SK-N-SH (cell line): ENCODE results near the gene STRADB. TPM values are rescaled to one million over a fixed set of nuclear protein-coding genes. Genes with fewer than 3 reads are reported as not detected.
A peak's percentile ranks its signal among the peaks of the same experiment; 100 is the strongest.

Source experiments
- CTCF ChIA-PET: fragments of 300-600, 350-600 bp; formaldehyde crosslinking; extraction: SDS; loops from one replicate; lab custom pipeline; 2021; lab: Yijun Ruan, JAX
- POLR2A ChIA-PET: fragments of 350-600 bp; sonication (Branson Sonifier 250); formaldehyde crosslinking; extraction: SDS; loops from one replicate; lab custom pipeline; 2020; ENCODE audit warnings: antibody characterized with exemption, inconsistent platforms; lab: Yijun Ruan, JAX
- DNase-seq: peaks from one replicate; pipeline ENCODE4 v3.0.0; 2012
- H2AFZ ChIP-seq: fragments of 200-600 bp; sonication (generic); 2 replicates; pipeline ENCODE4 v1.8.1; 2016; ENCODE audit warnings: antibody characterized with exemption, mild to moderate bottlenecking, low read depth
- H3F3A ChIP-seq: fragments of 200-600 bp; sonication (generic); replicated peaks from 2 replicates; pipeline ENCODE3; 2016; ENCODE audit warnings: antibody characterized with exemption, mild to moderate bottlenecking; ENCODE audit not compliant: insufficient read depth
- H3K27ac ChIP-seq, 2 experiments: fragments of 200-500 bp in 1 of 2; fragments of 200-600 bp in 1 of 2; sonication (Bioruptor generic) in 1 of 2; sonication (generic), shearing (Covaris generic) in 1 of 2; 2 replicates each; pipeline versions ENCODE4 v1.5.1 to v1.6.1; 2014 to 2016; ENCODE audit warnings: low read depth in 2 of 2, inconsistent platforms in 1 of 2, low read length in 1 of 2, mild to moderate bottlenecking in 1 of 2, mixed read lengths in 1 of 2
- H3K27me3 ChIP-seq: fragments of 200-600 bp; sonication (generic), shearing (Covaris generic); 2 replicates; pipeline ENCODE4 v1.6.1; 2016; ENCODE audit warnings: mixed run types; ENCODE audit not compliant: insufficient read depth
- H3K36me3 ChIP-seq, 2 experiments: fragments of 200-500 bp in 1 of 2; fragments of 200-600 bp in 1 of 2; sonication (Bioruptor generic) in 1 of 2; sonication (generic) in 1 of 2; replicated peaks in 1 of 2; 2 replicates each; pipeline versions ENCODE3 to v1.5.1; 2014 to 2016; ENCODE audit warnings: low read length in 1 of 2, mild to moderate bottlenecking in 1 of 2; ENCODE audit not compliant: insufficient read depth in 2 of 2, control insufficient read depth in 1 of 2
- H3K4me1 ChIP-seq, 2 experiments: fragments of 200-500 bp in 1 of 2; fragments of 200-600 bp in 1 of 2; sonication (Bioruptor generic) in 1 of 2; sonication (generic), shearing (Covaris generic) in 1 of 2; 2 replicates each; pipeline versions ENCODE4 v1.5.1 to v1.6.1; 2014 to 2016; ENCODE audit warnings: low read depth in 1 of 2, low read length in 1 of 2, mixed run types in 1 of 2; ENCODE audit not compliant: insufficient read depth in 2 of 2, control insufficient read depth in 1 of 2
- H3K4me2 ChIP-seq: fragments of 200-600 bp; sonication (generic), shearing (Covaris generic); 2 replicates; pipeline ENCODE4 v1.6.1; 2017; ENCODE audit warnings: mixed run types
- H3K4me3 ChIP-seq, 2 experiments: fragments of 200-500 bp in 1 of 2; fragments of 200-600 bp in 1 of 2; sonication (Bioruptor generic) in 1 of 2; sonication (generic), shearing (Covaris generic) in 1 of 2; 2 replicates each; pipeline versions ENCODE4 v1.5.1 to v1.8.1; 2014 to 2016; ENCODE audit warnings: low read depth in 2 of 2, inconsistent platforms in 1 of 2, low read length in 1 of 2, mild to moderate bottlenecking in 1 of 2, mixed read lengths in 1 of 2, moderate library complexity in 1 of 2
- H3K79me2 ChIP-seq: fragments of 200-600 bp; sonication (generic); 2 replicates; pipeline ENCODE4 v1.8.1; 2017; ENCODE audit warnings: mild to moderate bottlenecking; ENCODE audit not compliant: insufficient read depth
- H3K9ac ChIP-seq: fragments of 200-600 bp; sonication (generic); 2 replicates; pipeline ENCODE4 v1.6.1; 2017; ENCODE audit warnings: mixed run types
- H3K9me2 ChIP-seq: fragments of 200-600 bp; sonication (generic); 2 replicates; pipeline ENCODE4 v1.6.1; 2017; ENCODE audit warnings: mixed run types
- H3K9me3 ChIP-seq: fragments of 200-600 bp; sonication (generic); 2 replicates; pipeline ENCODE4 v1.6.1; 2017; ENCODE audit warnings: mixed run types, mild to moderate bottlenecking, moderate library complexity
- H4K20me1 ChIP-seq: fragments of 200-600 bp; sonication (generic); 2 replicates; pipeline ENCODE4 v1.6.1; 2017; ENCODE audit warnings: mild to moderate bottlenecking, mixed run types; ENCODE audit not compliant: insufficient read depth
- CHD2 ChIP-seq: fragments of 150-350 bp; IDR thresholded peaks from 2 replicates; pipeline ENCODE4 v1.6.1; 2018; ENCODE audit warnings: low read length; ENCODE audit not compliant: partially characterized antibody
- ELF1 ChIP-seq: IDR thresholded peaks from 2 replicates; pipeline ENCODE4 v1.4.0; 2012
- FOSL2 ChIP-seq: IDR thresholded peaks from 2 replicates; pipeline ENCODE4 v1.4.0; 2012; ENCODE audit warnings: low read depth, mild to moderate bottlenecking, moderate library complexity, borderline replicate concordance
- FOXM1 ChIP-seq: IDR thresholded peaks from 2 replicates; pipeline ENCODE4 v1.4.0; 2012; ENCODE audit warnings: low read depth, mild to moderate bottlenecking
- GABPA ChIP-seq: IDR thresholded peaks from 2 replicates; pipeline ENCODE4 v1.4.0; 2012; ENCODE audit warnings: low read depth, mild to moderate bottlenecking
- GATA2 ChIP-seq: sonication (generic); formaldehyde crosslinking; IDR thresholded peaks from 2 replicates; pipeline ENCODE4 v1.5.0; 2020; ENCODE audit warnings: mild to moderate bottlenecking, missing genetic modification reagents
- JUND ChIP-seq: IDR thresholded peaks from 2 replicates; pipeline ENCODE4 v1.4.0; 2012
- MEF2A ChIP-seq: IDR thresholded peaks from 2 replicates; pipeline ENCODE4 v1.4.0; 2012; ENCODE audit warnings: low read depth, borderline replicate concordance
- MXI1 ChIP-seq: IDR thresholded peaks from 2 replicates; pipeline ENCODE4 v1.6.1; 2012; ENCODE audit warnings: mild to moderate bottlenecking, low read depth, low read length, improper control_type of control experiment
- NRF1 ChIP-seq: IDR thresholded peaks from 2 replicates; pipeline ENCODE4 v1.6.1; 2012; ENCODE audit warnings: low read depth, mild to moderate bottlenecking, low read length
- POLR2AphosphoS5 ChIP-seq: IDR thresholded peaks from 2 replicates; pipeline ENCODE4 v1.6.1; 2012; ENCODE audit warnings: low read depth, low read length
- RAD21 ChIP-seq: IDR thresholded peaks from 2 replicates; pipeline ENCODE4 v1.6.1; 2012; ENCODE audit warnings: mild to moderate bottlenecking, low read length
- RFX5 ChIP-seq: IDR thresholded peaks from 2 replicates; pipeline ENCODE4 v1.6.1; 2012; ENCODE audit warnings: mild to moderate bottlenecking, improper control_type of control experiment, low read length
- RXRA ChIP-seq: IDR thresholded peaks from 2 replicates; pipeline ENCODE4 v1.4.0; 2012; ENCODE audit warnings: low read depth, mild to moderate bottlenecking, borderline replicate concordance
- SIN3A ChIP-seq: IDR thresholded peaks from 2 replicates; pipeline ENCODE4 v1.6.1; 2012; ENCODE audit warnings: low read depth, mild to moderate bottlenecking, low read length, moderate library complexity, borderline replicate concordance
- SMC3 ChIP-seq: IDR thresholded peaks from 2 replicates; pipeline ENCODE4 v1.6.1; 2012; ENCODE audit warnings: low read depth, low read length, improper control_type of control experiment
- TAF1 ChIP-seq: IDR thresholded peaks from 2 replicates; pipeline ENCODE4 v1.6.1; 2012; ENCODE audit warnings: low read depth, mild to moderate bottlenecking, low read length, moderate library complexity, borderline replicate concordance
- TCF12 ChIP-seq: IDR thresholded peaks from 2 replicates; pipeline ENCODE4 v1.4.0; 2012
- YY1 ChIP-seq: IDR thresholded peaks from 2 replicates; pipeline ENCODE4 v1.4.0; 2012; ENCODE audit warnings: low read depth, mild to moderate bottlenecking
- ZBTB33 ChIP-seq: IDR thresholded peaks from 2 replicates; pipeline ENCODE4 v1.4.0; 2012; ENCODE audit warnings: low read depth, borderline replicate concordance
- WGBS: methylation state at CpG from one replicate; pipeline ENCODE4 v1.1.6; 2017; ENCODE audit warnings: low lambda C conversion rate; 5-methylcytosine and 5-hydroxymethylcytosine counted together
- polyA plus RNA-seq, 3 experiments: library from polyadenylated mRNA; depleted of rRNA; stranded (reverse); fragments of >200 nt; gene quantifications; 2 replicates each; pipeline ENCODE4 v1.2.3, GENCODE V29; 2012
- TF ChIP-seq, protein P1 (sequence below): IDR thresholded peaks from 2 replicates; pipeline ENCODE4 v1.4.0; 2012; ENCODE audit warnings: low read depth
- TF ChIP-seq, protein P2 (sequence below): IDR thresholded peaks from 2 replicates; pipeline ENCODE4 v1.6.1; 2012; ENCODE audit warnings: mild to moderate bottlenecking, low read depth, low read length, moderate library complexity
- TF ChIP-seq, protein P3 (sequence below): fragments of 200-600 bp; sonication (generic); IDR thresholded peaks from 2 replicates; pipeline ENCODE4 v1.6.1; 2017; ENCODE audit warnings: antibody characterized with exemption, mild to moderate bottlenecking, moderate library complexity
- TF ChIP-seq, protein P4 (sequence below): fragments of 150-350 bp; IDR thresholded peaks from 2 replicates; pipeline ENCODE4 v1.6.1; 2017; ENCODE audit warnings: antibody characterized with exemption, low read length, low read depth, borderline replicate concordance

STRADB gene
- polyA plus RNA-seq, 1 of the 3 experiments (the other 2 are of a cell fraction), result 27.0 TPM

DNA sequence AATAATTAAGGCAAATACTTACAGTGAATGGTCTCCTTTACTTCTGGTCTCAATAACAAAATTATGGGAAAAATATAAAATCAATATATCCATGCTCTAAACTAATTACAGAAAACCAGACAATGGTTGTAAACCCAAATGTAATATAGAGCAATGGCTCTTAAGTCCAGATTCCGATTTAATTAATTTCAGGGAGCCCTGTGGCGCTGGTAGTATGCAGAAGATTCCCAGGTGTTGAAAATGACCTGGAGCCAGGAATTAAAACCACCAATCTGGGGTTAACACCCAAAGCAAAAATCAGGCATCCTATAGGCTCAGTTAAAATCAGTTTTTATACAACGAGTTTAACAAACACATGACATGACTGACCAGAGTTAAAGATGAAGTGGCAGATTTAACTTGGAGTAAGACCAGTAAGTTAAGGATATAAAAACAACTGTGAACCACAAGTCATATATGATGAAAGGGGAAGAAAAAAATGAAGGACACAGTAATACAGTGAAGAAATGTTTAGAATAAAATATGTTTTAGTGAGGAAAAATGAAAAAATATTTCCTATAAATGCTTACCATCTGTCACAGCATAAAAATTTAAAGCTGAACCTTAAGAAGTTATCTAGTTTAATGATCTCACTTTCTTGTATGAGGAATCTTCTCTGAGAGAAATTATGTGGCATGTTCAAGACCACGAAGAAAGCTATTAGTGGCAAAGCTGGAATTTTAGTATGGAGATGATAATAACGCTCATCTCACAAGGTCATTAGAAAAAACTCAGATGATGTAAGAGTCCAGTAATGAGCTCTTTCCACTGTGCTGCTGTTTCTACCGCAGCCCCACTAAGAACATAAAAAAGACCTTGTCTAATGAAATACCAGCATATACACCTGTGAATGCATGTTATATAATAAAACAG is 48.6 kb upstream of the STRADB start:
- WGBS, result 46% methylated on average over 6 of the region's 6 CpGs
- peaks cover 18 to 27% of the 10 kb centered on the region in 2 experiments for H3K36me3 ChIP-seq
- H3K4me2 ChIP-seq, result no peak overlapping the region; the same call in 1 of the 2 replicates
- H3K27me3 ChIP-seq, result no peaks in the 10 kb centered on the region
- no peak overlapping the region for H2AFZ ChIP-seq
- no peaks in the 10 kb centered on the region for H4K20me1 ChIP-seq
- no peaks in the 10 kb centered on the region for H3K9me3 ChIP-seq
- H3K9me2 ChIP-seq, result no peaks in the 10 kb centered on the region
- peak overlapping the region; percentile 53 to 88 for H3K27ac ChIP-seq
- DNase-seq, result no peak
- no peak overlapping the region for H3K9ac ChIP-seq
- H3F3A ChIP-seq, result peaks cover 12% of the 10 kb centered on the region
- H3K4me3 ChIP-seq, result no peak overlapping the region
- peaks cover 35% of the 10 kb centered on the region for H3K79me2 ChIP-seq
- CTCF ChIA-PET, result interaction anchor here (1.1 kb wide), 1 partner anchor 10 kb away, joined by 3 read pairs; no protein-coding TSS in a partner anchor
- H3K4me1 ChIP-seq, result peaks cover 25 to 29% of the 10 kb centered on the region in 2 experiments; a peak in 3 of 4 replicates
- POLR2A ChIA-PET, result no interaction called here
- no peak for TF ChIP-seq NRF1
- TF ChIP-seq MXI1, result no peak
- no peak for TF ChIP-seq CHD2
- no peak for TF ChIP-seq ZBTB33
- TF ChIP-seq POLR2AphosphoS5, result peak; percentile 54; the same call in 1 of the 2 replicates
- TF ChIP-seq RFX5, result no peak
- no peak for TF ChIP-seq GATA2
- TF ChIP-seq RAD21, result no peak
- no peak; the same call in 1 of the 2 replicates for TF ChIP-seq JUND
- TF ChIP-seq, protein P1, sequence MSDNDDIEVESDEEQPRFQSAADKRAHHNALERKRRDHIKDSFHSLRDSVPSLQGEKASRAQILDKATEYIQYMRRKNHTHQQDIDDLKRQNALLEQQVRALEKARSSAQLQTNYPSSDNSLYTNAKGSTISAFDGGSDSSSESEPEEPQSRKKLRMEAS, result no peak
- no peak for TF ChIP-seq TAF1
- no peak for TF ChIP-seq FOXM1
- no peak for TF ChIP-seq GABPA
- TF ChIP-seq, protein P2, sequence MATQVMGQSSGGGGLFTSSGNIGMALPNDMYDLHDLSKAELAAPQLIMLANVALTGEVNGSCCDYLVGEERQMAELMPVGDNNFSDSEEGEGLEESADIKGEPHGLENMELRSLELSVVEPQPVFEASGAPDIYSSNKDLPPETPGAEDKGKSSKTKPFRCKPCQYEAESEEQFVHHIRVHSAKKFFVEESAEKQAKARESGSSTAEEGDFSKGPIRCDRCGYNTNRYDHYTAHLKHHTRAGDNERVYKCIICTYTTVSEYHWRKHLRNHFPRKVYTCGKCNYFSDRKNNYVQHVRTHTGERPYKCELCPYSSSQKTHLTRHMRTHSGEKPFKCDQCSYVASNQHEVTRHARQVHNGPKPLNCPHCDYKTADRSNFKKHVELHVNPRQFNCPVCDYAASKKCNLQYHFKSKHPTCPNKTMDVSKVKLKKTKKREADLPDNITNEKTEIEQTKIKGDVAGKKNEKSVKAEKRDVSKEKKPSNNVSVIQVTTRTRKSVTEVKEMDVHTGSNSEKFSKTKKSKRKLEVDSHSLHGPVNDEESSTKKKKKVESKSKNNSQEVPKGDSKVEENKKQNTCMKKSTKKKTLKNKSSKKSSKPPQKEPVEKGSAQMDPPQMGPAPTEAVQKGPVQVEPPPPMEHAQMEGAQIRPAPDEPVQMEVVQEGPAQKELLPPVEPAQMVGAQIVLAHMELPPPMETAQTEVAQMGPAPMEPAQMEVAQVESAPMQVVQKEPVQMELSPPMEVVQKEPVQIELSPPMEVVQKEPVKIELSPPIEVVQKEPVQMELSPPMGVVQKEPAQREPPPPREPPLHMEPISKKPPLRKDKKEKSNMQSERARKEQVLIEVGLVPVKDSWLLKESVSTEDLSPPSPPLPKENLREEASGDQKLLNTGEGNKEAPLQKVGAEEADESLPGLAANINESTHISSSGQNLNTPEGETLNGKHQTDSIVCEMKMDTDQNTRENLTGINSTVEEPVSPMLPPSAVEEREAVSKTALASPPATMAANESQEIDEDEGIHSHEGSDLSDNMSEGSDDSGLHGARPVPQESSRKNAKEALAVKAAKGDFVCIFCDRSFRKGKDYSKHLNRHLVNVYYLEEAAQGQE, result no peak
- TF ChIP-seq, protein P3, sequence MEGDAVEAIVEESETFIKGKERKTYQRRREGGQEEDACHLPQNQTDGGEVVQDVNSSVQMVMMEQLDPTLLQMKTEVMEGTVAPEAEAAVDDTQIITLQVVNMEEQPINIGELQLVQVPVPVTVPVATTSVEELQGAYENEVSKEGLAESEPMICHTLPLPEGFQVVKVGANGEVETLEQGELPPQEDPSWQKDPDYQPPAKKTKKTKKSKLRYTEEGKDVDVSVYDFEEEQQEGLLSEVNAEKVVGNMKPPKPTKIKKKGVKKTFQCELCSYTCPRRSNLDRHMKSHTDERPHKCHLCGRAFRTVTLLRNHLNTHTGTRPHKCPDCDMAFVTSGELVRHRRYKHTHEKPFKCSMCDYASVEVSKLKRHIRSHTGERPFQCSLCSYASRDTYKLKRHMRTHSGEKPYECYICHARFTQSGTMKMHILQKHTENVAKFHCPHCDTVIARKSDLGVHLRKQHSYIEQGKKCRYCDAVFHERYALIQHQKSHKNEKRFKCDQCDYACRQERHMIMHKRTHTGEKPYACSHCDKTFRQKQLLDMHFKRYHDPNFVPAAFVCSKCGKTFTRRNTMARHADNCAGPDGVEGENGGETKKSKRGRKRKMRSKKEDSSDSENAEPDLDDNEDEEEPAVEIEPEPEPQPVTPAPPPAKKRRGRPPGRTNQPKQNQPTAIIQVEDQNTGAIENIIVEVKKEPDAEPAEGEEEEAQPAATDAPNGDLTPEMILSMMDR, result no peak
- no peak for TF ChIP-seq RXRA
- peak; percentile 63 for TF ChIP-seq TCF12
- TF ChIP-seq ELF1, result no peak
- TF ChIP-seq SMC3, result no peak
- TF ChIP-seq, protein P4, sequence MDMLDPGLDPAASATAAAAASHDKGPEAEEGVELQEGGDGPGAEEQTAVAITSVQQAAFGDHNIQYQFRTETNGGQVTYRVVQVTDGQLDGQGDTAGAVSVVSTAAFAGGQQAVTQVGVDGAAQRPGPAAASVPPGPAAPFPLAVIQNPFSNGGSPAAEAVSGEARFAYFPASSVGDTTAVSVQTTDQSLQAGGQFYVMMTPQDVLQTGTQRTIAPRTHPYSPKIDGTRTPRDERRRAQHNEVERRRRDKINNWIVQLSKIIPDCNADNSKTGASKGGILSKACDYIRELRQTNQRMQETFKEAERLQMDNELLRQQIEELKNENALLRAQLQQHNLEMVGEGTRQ, result no peak
- TF ChIP-seq SIN3A, result no peak
- TF ChIP-seq YY1, result no peak
- no peak for TF ChIP-seq MEF2A
- peak; percentile 26; the same call in 1 of the 2 replicates for TF ChIP-seq FOSL2
